Measurements from ENCODE around the gene LIMCH1.

GRCh38 chr4:41506130-41506529 lies 31.8 kb upstream of the LIMCH1 start:
- TF ChIP-seq EGR1 (IDR thresholded peaks at IDR 0.05; ENCODE audit: borderline replicate concordance, low read depth, low read length) = no peak
- TF ChIP-seq RFX5 (IDR thresholded peaks at IDR 0.05; ENCODE audit: borderline replicate concordance, low read depth, low read length) = no peak
- no peak for TF ChIP-seq RAD21 (IDR thresholded peaks at IDR 0.05 in 1 of 2, conservative IDR thresholded peaks at IDR 0.05 in 1 of 2; ENCODE audit: low read depth in 2 of 2, low read length in 2 of 2)
- no peak for TF ChIP-seq TAF1 (IDR thresholded peaks at IDR 0.05; ENCODE audit: low read depth, low read length)
- no peak for TF ChIP-seq CTCF (IDR thresholded peaks at IDR 0.05; ENCODE audit: control extremely low read depth in 1 of 3, insufficient read depth in 1 of 3, low read depth in 1 of 3, low read length in 3 of 3)
- TF ChIP-seq POLR2A (IDR thresholded peaks at IDR 0.05; ENCODE audit: control extremely low read depth in 1 of 2, low read depth in 2 of 2, low read length in 2 of 2) = no peak
